HG03159 (cell line): Measurements from ENCODE around the gene DCLK3.

Experiments used
- ATAC-seq: cut with Tn5 transposase; IDR thresholded peaks from one replicate; pipeline ENCODE4 v1.9.1; 2021; ENCODE audit warnings: mild to moderate bottlenecking, moderate library complexity; ENCODE audit not compliant: unreplicated experiment

DCLK3 gene

GRCh38 chr3:36677331-36678007 lies 86.9 kb downstream of the DCLK3 start:
- ATAC-seq: peak; percentile 68

- ATAC-seq: no peak
Observed at GRCh38 chr3:36674816-36675215, 89.5 kb downstream of the DCLK3 start.

DNA sequence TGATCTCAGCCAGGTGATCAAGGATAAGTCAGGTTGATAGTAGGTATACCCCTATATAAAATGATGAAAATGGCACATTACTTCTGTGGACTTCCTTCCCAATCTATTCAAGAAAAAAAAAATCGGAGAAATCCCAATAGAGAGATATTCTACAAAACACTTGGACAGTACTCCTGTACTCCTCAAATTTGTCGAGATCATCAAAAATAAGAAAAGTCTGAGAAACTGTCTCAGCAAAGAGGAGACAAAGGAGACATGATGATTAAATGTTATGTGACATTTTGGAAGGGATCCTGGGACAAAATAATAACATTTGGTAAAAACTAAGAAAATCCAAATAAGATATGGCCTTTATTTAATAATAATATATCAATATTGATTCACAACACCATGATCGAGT lies 94.6 kb downstream of the DCLK3 start:
- ATAC-seq: no peak

DNA sequence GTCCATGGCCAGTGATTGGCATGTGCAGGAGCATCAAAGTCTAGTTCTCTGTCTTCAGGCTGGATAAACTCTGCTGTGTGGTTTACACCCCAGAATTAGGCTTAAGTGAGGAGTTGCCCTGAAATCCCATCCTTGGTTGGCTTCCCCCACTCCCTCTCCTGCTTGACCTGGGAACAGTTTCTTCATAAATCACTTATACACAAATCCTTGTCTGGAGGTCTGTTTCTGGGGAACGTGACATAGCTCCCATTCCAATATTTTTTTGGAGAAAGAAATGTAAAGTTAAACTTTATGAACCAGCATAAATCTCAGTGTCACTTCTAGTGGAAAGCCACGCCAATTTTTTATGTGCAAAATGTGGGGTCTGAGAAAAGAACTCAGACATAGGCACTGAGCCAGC lies 98.2 kb downstream of the DCLK3 start:
- ATAC-seq: no peak

- ATAC-seq: no peak
Observed at GRCh38 chr3:36663666-36664291, 100.6 kb downstream of the DCLK3 start.

GRCh38 chr3:36662626-36663025 lies 101.7 kb downstream of the DCLK3 start:
- ATAC-seq: no peak
